ENCODE results near the gene SP110.

DNA sequence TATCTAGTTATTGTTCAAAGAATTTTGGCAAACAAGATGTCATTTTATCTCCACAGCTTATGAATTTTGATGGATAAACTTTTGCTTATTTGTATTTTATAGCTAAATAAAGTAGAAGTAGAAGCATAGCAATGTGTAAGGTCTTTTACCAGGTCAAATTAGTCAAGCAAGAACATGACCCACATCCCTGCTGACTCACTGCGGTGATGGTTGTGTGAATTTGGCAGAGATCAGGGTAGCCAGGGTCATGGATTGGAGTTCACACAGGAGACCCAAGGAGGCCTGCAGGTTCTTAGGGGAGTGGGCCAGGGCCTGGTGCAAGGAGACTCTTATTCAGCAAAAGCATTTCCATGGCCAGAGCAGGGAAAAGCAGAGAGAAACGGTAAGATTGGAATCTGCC lies 24.4 kb upstream of the SP110 start:
- TF ChIP-seq TAF1 (IDR thresholded peaks at IDR 0.05; ENCODE audit: low read depth) (no peak), EP300 (IDR thresholded peaks at IDR 0.05; ENCODE audit: borderline replicate concordance) (no peak), NFIC (IDR thresholded peaks at IDR 0.05) (no peak), TEAD4 (IDR thresholded peaks at IDR 0.05) (no peak), FOXM1 (IDR thresholded peaks at IDR 0.05; ENCODE audit: borderline replicate concordance, low read depth) (no peak), CEBPB (IDR thresholded peaks at IDR 0.05) (no peak), YY1 (IDR thresholded peaks at IDR 0.05; ENCODE audit: low read depth) (no peak), MAX (IDR thresholded peaks at IDR 0.05) (no peak), EGR1 (IDR thresholded peaks at IDR 0.05) (no peak), TCF12 (IDR thresholded peaks at IDR 0.05; ENCODE audit: low read depth) (no peak), RAD21 (IDR thresholded peaks at IDR 0.05; ENCODE audit: low read depth) (no peak), ZBTB7A (IDR thresholded peaks at IDR 0.05; ENCODE audit: low read depth) (no peak)
- TF ChIP-seq, protein P1, sequence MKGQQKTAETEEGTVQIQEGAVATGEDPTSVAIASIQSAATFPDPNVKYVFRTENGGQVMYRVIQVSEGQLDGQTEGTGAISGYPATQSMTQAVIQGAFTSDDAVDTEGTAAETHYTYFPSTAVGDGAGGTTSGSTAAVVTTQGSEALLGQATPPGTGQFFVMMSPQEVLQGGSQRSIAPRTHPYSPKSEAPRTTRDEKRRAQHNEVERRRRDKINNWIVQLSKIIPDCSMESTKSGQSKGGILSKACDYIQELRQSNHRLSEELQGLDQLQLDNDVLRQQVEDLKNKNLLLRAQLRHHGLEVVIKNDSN (IDR thresholded peaks at IDR 0.05), result no peak
- TF ChIP-seq, protein P2, sequence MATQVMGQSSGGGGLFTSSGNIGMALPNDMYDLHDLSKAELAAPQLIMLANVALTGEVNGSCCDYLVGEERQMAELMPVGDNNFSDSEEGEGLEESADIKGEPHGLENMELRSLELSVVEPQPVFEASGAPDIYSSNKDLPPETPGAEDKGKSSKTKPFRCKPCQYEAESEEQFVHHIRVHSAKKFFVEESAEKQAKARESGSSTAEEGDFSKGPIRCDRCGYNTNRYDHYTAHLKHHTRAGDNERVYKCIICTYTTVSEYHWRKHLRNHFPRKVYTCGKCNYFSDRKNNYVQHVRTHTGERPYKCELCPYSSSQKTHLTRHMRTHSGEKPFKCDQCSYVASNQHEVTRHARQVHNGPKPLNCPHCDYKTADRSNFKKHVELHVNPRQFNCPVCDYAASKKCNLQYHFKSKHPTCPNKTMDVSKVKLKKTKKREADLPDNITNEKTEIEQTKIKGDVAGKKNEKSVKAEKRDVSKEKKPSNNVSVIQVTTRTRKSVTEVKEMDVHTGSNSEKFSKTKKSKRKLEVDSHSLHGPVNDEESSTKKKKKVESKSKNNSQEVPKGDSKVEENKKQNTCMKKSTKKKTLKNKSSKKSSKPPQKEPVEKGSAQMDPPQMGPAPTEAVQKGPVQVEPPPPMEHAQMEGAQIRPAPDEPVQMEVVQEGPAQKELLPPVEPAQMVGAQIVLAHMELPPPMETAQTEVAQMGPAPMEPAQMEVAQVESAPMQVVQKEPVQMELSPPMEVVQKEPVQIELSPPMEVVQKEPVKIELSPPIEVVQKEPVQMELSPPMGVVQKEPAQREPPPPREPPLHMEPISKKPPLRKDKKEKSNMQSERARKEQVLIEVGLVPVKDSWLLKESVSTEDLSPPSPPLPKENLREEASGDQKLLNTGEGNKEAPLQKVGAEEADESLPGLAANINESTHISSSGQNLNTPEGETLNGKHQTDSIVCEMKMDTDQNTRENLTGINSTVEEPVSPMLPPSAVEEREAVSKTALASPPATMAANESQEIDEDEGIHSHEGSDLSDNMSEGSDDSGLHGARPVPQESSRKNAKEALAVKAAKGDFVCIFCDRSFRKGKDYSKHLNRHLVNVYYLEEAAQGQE (IDR thresholded peaks at IDR 0.05; ENCODE audit: low read depth), result no peak

Measured in Ishikawa (cell line).